ENCODE data around the gene PAM16. TPM values are rescaled to one million over a fixed set of nuclear protein-coding genes. Genes with fewer than 3 reads are reported as not detected.
"Not testable (repeated sequence)": the region's sequence is repeated elsewhere in the genome, so short reads cannot be mapped to it uniquely, and the experiment has no call there.

PAM16 gene
- total RNA-seq, 1 experiment from 2014 or later: 116 TPM

DNA sequence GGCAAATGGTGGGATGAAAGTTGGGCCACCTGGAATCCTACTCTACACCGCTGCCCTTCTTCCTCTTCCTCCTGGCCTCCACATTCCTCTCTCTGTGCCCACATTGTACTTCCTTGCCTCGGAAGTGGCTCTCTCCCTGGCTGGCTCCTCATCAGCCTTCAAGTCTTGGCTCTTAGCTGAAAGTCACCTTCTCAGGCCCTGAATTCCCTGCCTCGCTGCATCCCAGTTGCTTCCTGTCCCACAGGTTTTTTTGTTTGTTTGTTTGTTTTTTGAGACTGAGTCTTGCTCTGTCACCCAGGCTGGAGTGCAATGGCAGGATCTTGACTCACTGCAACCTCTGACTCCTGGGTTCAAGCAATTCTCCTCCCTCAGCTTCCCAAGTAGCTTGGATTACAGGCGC is 2.6 kb upstream of the PAM16 start:
- no peak for DNase-seq (ENCODE audit: low spot score)

GRCh38 chr16:4352843-4353242 is 1.7 kb upstream of the PAM16 start:
- DNase-seq (ENCODE audit: low spot score): no peak

- DNase-seq (ENCODE audit: low spot score): no peak
Observed at GRCh38 chr16:4351880-4352279, 759 bp upstream of the PAM16 start.

DNA sequence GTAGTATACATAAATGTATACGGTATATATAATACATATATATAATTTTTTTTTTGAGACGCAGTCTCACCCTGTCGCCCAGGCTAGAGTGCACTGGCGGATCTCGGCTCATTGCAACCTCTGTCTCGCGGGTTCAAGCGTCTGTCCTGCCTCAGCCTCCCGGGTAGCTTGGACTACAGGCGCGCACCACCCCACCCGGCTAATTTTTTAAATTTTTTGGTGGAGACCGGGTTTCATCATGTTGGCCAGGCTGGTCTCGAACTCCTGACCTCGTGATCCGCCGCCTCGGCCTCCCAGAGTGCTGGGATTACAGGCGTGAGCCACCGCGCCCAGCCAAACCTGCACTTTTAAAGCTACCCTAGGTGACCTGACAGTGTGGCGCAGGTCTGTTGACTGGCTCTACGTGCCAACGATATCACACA is 745 bp downstream of the PAM16 start:
- DNase-seq (ENCODE audit: low spot score): no peak

DNA sequence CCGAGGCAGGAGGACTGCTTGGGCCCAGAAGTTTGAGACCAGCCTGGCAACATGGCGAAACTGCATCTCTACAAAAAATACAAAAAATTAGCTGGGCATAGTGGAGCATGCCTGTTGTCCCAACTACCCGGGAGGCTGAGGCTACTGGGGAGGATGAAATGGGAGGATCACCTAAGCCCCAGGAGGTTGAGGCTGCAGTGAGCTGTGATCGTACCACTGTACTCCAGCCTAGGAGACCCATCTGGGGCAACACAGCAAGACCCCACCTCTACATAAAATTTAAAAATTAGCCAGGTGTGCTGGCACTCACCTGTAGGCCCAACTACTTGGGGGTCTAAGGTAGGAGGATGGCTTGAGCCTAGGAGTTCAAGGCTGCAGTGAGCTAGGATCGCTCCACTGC is 1.8 kb downstream of the PAM16 start:
- DNase-seq (ENCODE audit: low spot score): no peak

- DNase-seq (ENCODE audit: low spot score): no peak
Observed at GRCh38 chr16:4347765-4348509, 3.2 kb downstream of the PAM16 start.

GRCh38 chr16:4347010-4347409 is 4.1 kb downstream of the PAM16 start:
- DNase-seq (ENCODE audit: low spot score): no peak

GRCh38 chr16:4345836-4346781 is 5.0 kb downstream of the PAM16 start:
- DNase-seq (ENCODE audit: low spot score): no peak

DNA sequence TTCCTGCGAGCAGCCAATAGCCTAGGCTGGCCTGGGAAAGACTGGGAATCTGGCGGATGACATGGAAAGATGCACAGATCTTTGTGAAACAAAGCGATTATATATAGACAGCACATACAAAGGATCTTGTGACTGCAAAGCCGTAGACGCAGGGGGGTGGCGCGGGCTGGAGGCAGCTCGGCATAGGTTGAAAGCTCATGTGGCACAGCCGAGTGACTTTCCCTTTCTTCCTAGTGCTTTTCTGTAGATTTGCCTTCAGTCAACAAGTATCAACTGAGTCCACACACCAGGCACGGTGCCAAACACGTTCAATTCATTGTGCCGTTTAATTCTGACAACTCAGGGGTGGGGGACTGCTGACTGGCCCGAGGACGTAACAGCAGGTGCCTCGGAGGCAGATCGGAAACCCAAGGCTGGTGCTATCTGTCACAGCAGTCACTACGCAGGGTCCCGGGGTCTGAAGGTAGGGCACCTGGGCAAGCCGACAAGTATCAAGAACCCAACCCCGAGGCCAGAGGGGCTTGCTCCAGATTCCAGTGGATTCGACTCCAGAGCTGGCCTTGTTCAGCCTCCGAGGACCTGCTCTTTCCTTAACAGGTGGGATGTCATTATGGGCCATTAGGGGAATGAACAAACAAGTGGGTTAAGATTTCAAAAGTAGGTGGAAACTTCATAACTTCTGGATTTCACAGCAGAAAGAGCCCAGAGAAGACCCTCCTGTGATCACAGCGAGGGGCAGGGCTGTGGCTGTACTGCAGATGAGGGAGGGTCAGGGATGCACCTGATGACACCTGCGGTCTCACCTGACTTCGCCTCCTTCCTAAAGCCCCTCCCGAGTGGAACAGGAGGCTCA is 5.9 kb downstream of the PAM16 start:
- no peak for DNase-seq (ENCODE audit: low spot score)

GRCh38 chr16:4344300-4344982 is 6.7 kb downstream of the PAM16 start:
- not testable (repeated sequence) for DNase-seq (ENCODE audit: low spot score)

DNA sequence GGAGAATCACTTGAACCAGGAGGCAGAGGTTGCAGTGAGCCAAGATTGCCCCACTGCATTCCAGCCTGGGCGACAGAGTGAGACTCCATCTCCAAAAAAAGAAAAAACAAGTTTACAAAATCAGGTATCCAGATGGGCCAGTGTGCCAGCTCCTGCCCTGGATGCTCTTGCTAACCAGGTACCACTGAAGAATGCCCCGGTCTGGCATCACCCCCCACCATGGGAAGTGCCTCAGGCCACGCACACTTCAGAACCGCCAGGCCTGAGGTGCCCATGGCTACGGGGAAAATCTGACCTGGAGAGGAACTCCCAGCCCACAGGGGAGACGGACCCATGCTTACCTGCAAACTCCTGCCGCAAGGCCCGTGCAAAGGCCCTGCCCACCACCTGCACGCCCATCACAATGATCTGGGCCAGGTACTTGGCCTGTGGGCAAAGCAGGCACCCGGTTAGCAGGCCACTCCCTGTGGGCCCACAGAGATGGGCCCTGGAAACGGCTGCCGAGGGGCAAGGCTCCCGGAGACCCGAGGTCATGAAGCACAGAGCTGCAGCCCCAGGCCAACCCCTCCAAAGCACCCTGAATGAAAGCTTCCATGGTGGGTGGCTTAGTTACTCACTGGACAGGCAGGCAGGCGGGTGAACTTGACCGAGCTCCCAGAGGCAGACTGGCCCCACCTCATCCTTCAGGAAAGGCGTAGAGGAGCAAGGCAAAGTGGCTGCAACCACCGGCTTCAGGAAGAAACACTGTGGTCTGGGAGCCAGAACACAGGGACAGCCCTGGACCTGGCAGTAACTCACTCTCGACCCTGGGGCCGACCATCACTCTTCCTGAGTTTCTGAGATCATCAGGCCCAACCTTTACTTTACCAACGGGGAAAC is 8.0 kb downstream of the PAM16 start:
- DNase-seq (ENCODE audit: low spot score): no peak

GRCh38 chr16:4341250-4341649 is 9.9 kb downstream of the PAM16 start:
- no peak for DNase-seq (ENCODE audit: low spot score)

- DNase-seq (ENCODE audit: low spot score): no peak
Observed at GRCh38 chr16:4340443-4340842, 10.7 kb downstream of the PAM16 start.

DNA sequence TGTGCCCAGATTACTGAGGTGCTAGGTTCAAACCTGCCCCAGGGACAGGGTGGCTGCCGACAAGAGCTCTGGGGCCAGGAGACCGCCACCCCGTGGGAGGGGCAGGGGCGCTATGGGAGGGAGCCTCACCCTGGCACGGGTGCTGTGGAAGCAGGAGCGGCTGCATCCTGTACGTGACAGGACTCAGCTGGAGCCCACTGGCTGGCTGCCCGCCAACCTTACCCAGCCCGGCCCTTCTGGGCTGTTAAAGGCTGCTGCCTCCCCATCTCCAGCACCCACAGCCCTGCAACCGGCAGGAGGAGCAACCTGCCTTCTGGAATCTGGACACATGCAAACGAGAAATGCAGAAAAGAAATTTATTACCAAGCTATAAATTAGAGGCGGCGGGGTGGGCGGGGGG is 11.2 kb downstream of the PAM16 start:
- peak; percentile 53 for DNase-seq (ENCODE audit: low spot score)

GRCh38 chr16:4339455-4339854 is 11.7 kb downstream of the PAM16 start:
- DNase-seq (ENCODE audit: low spot score): no peak

- no peak for DNase-seq (ENCODE audit: low spot score)
Observed at GRCh38 chr16:4338712-4339299, 12.3 kb downstream of the PAM16 start.

GRCh38 chr16:4338125-4338582 is 13.0 kb downstream of the PAM16 start:
- no peak for DNase-seq (ENCODE audit: low spot score)

DNA sequence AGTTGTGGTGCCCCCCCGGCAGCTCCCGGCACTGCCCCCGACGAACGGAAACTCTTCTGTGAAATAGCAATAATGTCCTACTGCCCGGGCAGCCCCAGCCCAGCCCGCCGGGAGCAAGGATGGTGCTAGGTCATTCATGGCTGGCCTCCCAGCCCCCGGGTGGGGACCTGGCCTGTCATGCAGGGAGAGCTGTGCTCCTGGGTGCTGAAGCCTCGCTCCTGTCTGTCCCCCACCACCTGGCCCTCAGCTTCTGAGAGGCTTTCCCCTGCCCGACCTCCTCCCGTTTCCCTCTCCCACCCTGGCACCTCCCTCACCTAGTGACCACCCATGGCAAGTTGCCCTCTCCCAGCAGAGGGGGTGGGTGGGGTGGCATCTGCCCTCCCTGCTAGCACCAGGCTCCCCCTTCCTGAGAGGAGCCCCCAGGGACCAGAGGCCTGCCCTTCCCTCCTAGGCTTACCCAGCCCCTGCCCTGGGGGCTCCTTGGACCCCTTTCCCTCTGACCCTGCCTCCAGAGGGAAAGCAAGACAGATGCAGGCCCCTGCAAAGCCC is 13.5 kb downstream of the PAM16 start:
- DNase-seq (ENCODE audit: low spot score): no peak

- DNase-seq (ENCODE audit: low spot score): no peak
Observed at GRCh38 chr16:4336701-4337539, 14.2 kb downstream of the PAM16 start.
